Calu3 (cell line): ENCODE measurements around the gene NUDCD3. TPM values are rescaled to one million over a fixed set of nuclear protein-coding genes. Genes with fewer than 3 reads are reported as not detected.

Experiments used
- BruUV-seq: library from RNA; stranded (reverse); fragments of 400-500 nt; replicated peaks from 2 replicates; lab custom pipeline; 2021; lab: Mats Ljungman, UMichigan
- CTCF ChIA-PET: fragments of 300-600 bp; sonication (Branson Sonifier 250); formaldehyde crosslinking; loops from one replicate; lab custom pipeline; 2022; ENCODE audit warnings: antibody characterized with exemption; lab: Charles Lee
- DNase-seq: peaks from one replicate; pipeline ENCODE4 v3.0.0; 2022
- H3K27ac Mint-ChIP-seq: one replicate; pipeline ENCODE4 v1.8.0; 2022; ENCODE audit warnings: mixed read lengths; ENCODE audit not compliant: unreplicated experiment
- H3K27me3 Mint-ChIP-seq: one replicate; pipeline ENCODE4 v1.8.0; 2022; ENCODE audit warnings: mixed read lengths; ENCODE audit not compliant: unreplicated experiment
- H3K36me3 Mint-ChIP-seq: one replicate; pipeline ENCODE4 v1.8.0; 2022; ENCODE audit warnings: mild to moderate bottlenecking, moderate library complexity, mixed read lengths; ENCODE audit not compliant: insufficient read depth, unreplicated experiment
- H3K4me1 Mint-ChIP-seq: one replicate; pipeline ENCODE4 v1.8.0; 2022; ENCODE audit warnings: mild to moderate bottlenecking, low read depth, mixed read lengths; ENCODE audit not compliant: unreplicated experiment
- H3K4me3 Mint-ChIP-seq: one replicate; pipeline ENCODE4 v1.8.0; 2022; ENCODE audit warnings: mild to moderate bottlenecking, low read depth, moderate library complexity, mixed read lengths; ENCODE audit not compliant: unreplicated experiment
- H3K9me3 Mint-ChIP-seq: one replicate; pipeline ENCODE4 v1.8.0; 2022; ENCODE audit warnings: low read depth, mixed read lengths; ENCODE audit not compliant: unreplicated experiment
- CTCF ChIP-seq: fragments of 200-600 bp; IDR thresholded peaks from one replicate; pipeline ENCODE4 v1.8.0; 2022; ENCODE audit warnings: antibody characterized with exemption; ENCODE audit not compliant: unreplicated experiment
- intact Hi-C: fragments of 100-400 bp; cut with micrococcal nuclease; formaldehyde crosslinking; loops from one replicate; pipeline ENCODE4 v1.10.0; 2022; ENCODE audit not compliant: unreplicated experiment
- total RNA-seq: library from RNA; stranded (reverse); gene quantifications from 2 replicates; pipeline ENCODE4 v1.2.3, GENCODE V29; 2022

The NUDCD3 gene
- total RNA-seq, 1 experiment from 2014 or later: 176 TPM

GRCh38 chr7:44375926-44376342 lies 114.5 kb downstream of the NUDCD3 start:
- peaks cover 39% of the 10 kb centered on the region for H3K4me1 Mint-ChIP-seq
- H3K27ac Mint-ChIP-seq: peak overlapping the region; percentile 40
- no peak for TF ChIP-seq CTCF
- no peak for DNase-seq
- intact Hi-C loops: loop anchor here (10.0 kb wide), 1 partner anchor 131 kb away; no protein-coding TSS in a partner anchor
- H3K4me3 Mint-ChIP-seq: no peak overlapping the region
- no TSS peak for BruUV-seq
- no peaks in the 10 kb centered on the region for H3K9me3 Mint-ChIP-seq
- CTCF ChIA-PET: no interaction called here
- no peaks in the 10 kb centered on the region for H3K27me3 Mint-ChIP-seq
- H3K36me3 Mint-ChIP-seq: peaks cover 41% of the 10 kb centered on the region

GRCh38 chr7:44375236-44375699 lies 115.2 kb downstream of the NUDCD3 start:
- no TSS peak for BruUV-seq
- no peaks in the 10 kb centered on the region for H3K27me3 Mint-ChIP-seq
- H3K4me3 Mint-ChIP-seq: no peak overlapping the region
- peak overlapping the region; percentile 40 for H3K27ac Mint-ChIP-seq
- CTCF ChIA-PET: no interaction called here
- peak; percentile 59 for TF ChIP-seq CTCF
- intact Hi-C loops: loop anchor here (10.0 kb wide), 1 partner anchor 130 kb away; no protein-coding TSS in a partner anchor
- DNase-seq: peak; percentile 59
- no peaks in the 10 kb centered on the region for H3K9me3 Mint-ChIP-seq
- peaks cover 35% of the 10 kb centered on the region for H3K36me3 Mint-ChIP-seq
- peaks cover 33% of the 10 kb centered on the region for H3K4me1 Mint-ChIP-seq

- no peaks in the 10 kb centered on the region for H3K27me3 Mint-ChIP-seq
- H3K4me3 Mint-ChIP-seq: no peak overlapping the region
- no TSS peak for BruUV-seq
- no peak for TF ChIP-seq CTCF
- intact Hi-C loops: loop anchor here (10.0 kb wide), 1 partner anchor 129 kb away; no protein-coding TSS in a partner anchor
- H3K9me3 Mint-ChIP-seq: no peaks in the 10 kb centered on the region
- peaks cover 31% of the 10 kb centered on the region for H3K36me3 Mint-ChIP-seq
- no peak overlapping the region for H3K27ac Mint-ChIP-seq
- H3K4me1 Mint-ChIP-seq: peaks cover 22% of the 10 kb centered on the region
- no peak for DNase-seq
- CTCF ChIA-PET: interaction anchor here (0.5 kb wide), 1 partner anchor 54 kb away, joined by 3 read pairs; no protein-coding TSS in a partner anchor
These were observed 116.3 kb downstream of the NUDCD3 start for GRCh38 chr7:44374007-44374763.

GRCh38 chr7:44373418-44373740 lies 117.1 kb downstream of the NUDCD3 start:
- DNase-seq: no peak
- intact Hi-C loops: loop anchor here (10.0 kb wide), 1 partner anchor 129 kb away; no protein-coding TSS in a partner anchor
- H3K36me3 Mint-ChIP-seq: peaks cover 24% of the 10 kb centered on the region
- BruUV-seq: no TSS peak
- no peak overlapping the region for H3K4me3 Mint-ChIP-seq
- H3K27ac Mint-ChIP-seq: no peak overlapping the region
- CTCF ChIA-PET: no interaction called here
- H3K9me3 Mint-ChIP-seq: no peaks in the 10 kb centered on the region
- TF ChIP-seq CTCF: no peak
- H3K4me1 Mint-ChIP-seq: peaks cover 14% of the 10 kb centered on the region
- no peaks in the 10 kb centered on the region for H3K27me3 Mint-ChIP-seq
